Measurements from ENCODE around the gene BBS5. TPM values are rescaled to one million over a fixed set of nuclear protein-coding genes. Genes with fewer than 3 reads are reported as not detected.

The BBS5 gene
- total RNA-seq, 6 experiments from 2014 or later: 1.7 to 3.5 (median 2.3) TPM

GRCh38 chr2:169469952-169470572, 9.2 kb upstream of the BBS5 start:
- ATAC-seq (no peak), DNase-seq (no peak)
- no peaks in the 10 kb centered on the region for H3K36me3 ChIP-seq
- H3K9me3 ChIP-seq: no peaks in the 10 kb centered on the region
- H3K4me3 ChIP-seq: no peak overlapping the region
- H3K27me3 ChIP-seq: no peaks in the 10 kb centered on the region
- 79% methylated on average over 3 of the region's 3 CpGs for WGBS (ENCODE audit: insufficient coverage, low coverage, low lambda C conversion rate, missing lambda C conversion rate)
- TF ChIP-seq POLR2A (IDR thresholded peaks at IDR 0.05): no peak
- TF ChIP-seq, protein P1, sequence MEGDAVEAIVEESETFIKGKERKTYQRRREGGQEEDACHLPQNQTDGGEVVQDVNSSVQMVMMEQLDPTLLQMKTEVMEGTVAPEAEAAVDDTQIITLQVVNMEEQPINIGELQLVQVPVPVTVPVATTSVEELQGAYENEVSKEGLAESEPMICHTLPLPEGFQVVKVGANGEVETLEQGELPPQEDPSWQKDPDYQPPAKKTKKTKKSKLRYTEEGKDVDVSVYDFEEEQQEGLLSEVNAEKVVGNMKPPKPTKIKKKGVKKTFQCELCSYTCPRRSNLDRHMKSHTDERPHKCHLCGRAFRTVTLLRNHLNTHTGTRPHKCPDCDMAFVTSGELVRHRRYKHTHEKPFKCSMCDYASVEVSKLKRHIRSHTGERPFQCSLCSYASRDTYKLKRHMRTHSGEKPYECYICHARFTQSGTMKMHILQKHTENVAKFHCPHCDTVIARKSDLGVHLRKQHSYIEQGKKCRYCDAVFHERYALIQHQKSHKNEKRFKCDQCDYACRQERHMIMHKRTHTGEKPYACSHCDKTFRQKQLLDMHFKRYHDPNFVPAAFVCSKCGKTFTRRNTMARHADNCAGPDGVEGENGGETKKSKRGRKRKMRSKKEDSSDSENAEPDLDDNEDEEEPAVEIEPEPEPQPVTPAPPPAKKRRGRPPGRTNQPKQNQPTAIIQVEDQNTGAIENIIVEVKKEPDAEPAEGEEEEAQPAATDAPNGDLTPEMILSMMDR (IDR thresholded peaks at IDR 0.05): no peak
- no peak overlapping the region for H3K27ac ChIP-seq
- intact Hi-C loops (cut with DNase I): no loop called here
- H3K4me1 ChIP-seq: no peaks in the 10 kb centered on the region

DNA sequence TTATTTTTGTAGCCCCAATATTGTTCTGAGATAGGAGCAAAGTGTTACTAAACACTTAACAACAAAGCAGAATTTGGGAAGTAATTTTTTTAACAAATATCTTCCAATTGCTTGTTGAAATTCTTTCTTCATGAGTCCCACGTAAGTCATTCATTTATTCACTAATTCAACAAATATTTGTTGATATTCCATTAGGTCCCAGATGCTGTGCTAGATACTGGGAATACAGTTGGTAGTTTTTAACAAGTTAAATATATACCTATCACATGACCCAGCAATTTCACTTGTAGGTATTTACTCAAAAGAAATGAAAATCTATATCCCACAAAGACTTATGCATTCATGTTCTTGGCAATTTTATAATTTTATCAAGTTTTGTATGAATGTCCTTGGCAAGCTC, 7.0 kb upstream of the BBS5 start:
- Histone ChIP-seq H3K27ac (no peak overlapping the region), H3K27me3 (no peaks in the 10 kb centered on the region), H3K4me3 (no peak overlapping the region), H3K36me3 (no peaks in the 10 kb centered on the region), H3K4me1 (no peaks in the 10 kb centered on the region), H3K9me3 (no peaks in the 10 kb centered on the region)
- TF ChIP-seq POLR2A (IDR thresholded peaks at IDR 0.05): no peak
- TF ChIP-seq, protein P1 (IDR thresholded peaks at IDR 0.05): no peak
- 57% methylated on average over 1 of the region's 1 CpG for WGBS (ENCODE audit: insufficient coverage, low coverage, low lambda C conversion rate, missing lambda C conversion rate)
- ATAC-seq (no peak), DNase-seq (no peak)
- intact Hi-C loops (cut with DNase I): no loop called here

DNA sequence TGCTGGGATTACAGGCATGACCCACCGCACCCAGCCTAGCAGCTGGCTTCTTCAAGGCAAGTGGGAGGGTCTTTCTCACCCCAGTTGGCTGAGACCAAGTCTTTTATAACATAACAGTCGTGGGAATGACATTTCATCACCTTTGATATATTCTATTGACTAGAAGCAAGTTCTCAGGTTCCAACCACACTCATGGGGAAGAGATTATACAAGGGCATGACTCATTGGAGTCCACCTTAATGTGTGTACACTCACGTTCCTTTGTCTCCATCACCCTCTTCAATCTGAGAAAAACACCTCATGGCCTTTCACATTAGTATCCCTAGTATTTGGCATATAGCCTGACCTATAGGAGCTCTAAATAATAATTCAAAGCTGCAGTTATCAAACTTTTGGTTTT, 2.8 kb upstream of the BBS5 start:
- Histone ChIP-seq H3K9me3 (no peaks in the 10 kb centered on the region), H3K4me3 (no peak overlapping the region), H3K36me3 (no peaks in the 10 kb centered on the region), H3K27ac (no peak overlapping the region), H3K4me1 (peaks cover 0 to 4% (median 0%) of the 10 kb centered on the region in 4 donors), H3K27me3 (no peaks in the 10 kb centered on the region)
- intact Hi-C loops (cut with DNase I): no loop called here
- no peak for TF ChIP-seq POLR2A (IDR thresholded peaks at IDR 0.05)
- TF ChIP-seq, protein P1 (IDR thresholded peaks at IDR 0.05): no peak
- 77% methylated on average over 2 of the region's 3 CpGs for WGBS (ENCODE audit: insufficient coverage, low coverage, low lambda C conversion rate, missing lambda C conversion rate)
- ATAC-seq: no peak
- DNase-seq: no peak

- TF ChIP-seq, protein P1 (IDR thresholded peaks at IDR 0.05): no peak
- no peak for TF ChIP-seq POLR2A (IDR thresholded peaks at IDR 0.05)
- H3K27me3 ChIP-seq: no peaks in the 10 kb centered on the region
- H3K27ac ChIP-seq: peak overlapping the region in 2 of 3 donors; percentile 22 to 70
- ATAC-seq (peak; percentile 43 to 55 (median 47)), DNase-seq (no peak)
- no peaks in the 10 kb centered on the region for H3K9me3 ChIP-seq
- H3K4me3 ChIP-seq: no peak overlapping the region
- H3K4me1 ChIP-seq: peaks cover 0 to 4% (median 0%) of the 10 kb centered on the region in 4 donors
- H3K36me3 ChIP-seq: no peaks in the 10 kb centered on the region
- intact Hi-C loops (cut with DNase I): no loop called here
- 45% methylated on average over 2 of the region's 3 CpGs for WGBS (ENCODE audit: insufficient coverage, low coverage, low lambda C conversion rate, missing lambda C conversion rate)
Observed at GRCh38 chr2:169478339-169478738, 955 bp upstream of the BBS5 start.
